PC-3 (cell line): Measurements from ENCODE around the gene COPS3. TPM values are rescaled to one million over a fixed set of nuclear protein-coding genes. Genes with fewer than 3 reads are reported as not detected.

ENCODE experiments used
- ATAC-seq: fragments of 200-7000 bp; cut with Tn5 transposase; 2 replicates; pipeline ENCODE4 v1.9.1; 2020; ENCODE audit warnings: mild to moderate bottlenecking, moderate library complexity
- BruUV-seq: library from RNA; stranded (reverse); fragments of 400-500 nt; replicated peaks from 2 replicates; lab custom pipeline; 2021; lab: Mats Ljungman, UMichigan
- CTCF ChIA-PET: fragments of 300-600 bp; sonication (Branson Sonifier 250); formaldehyde crosslinking; loops from one replicate; lab custom pipeline; 2022; ENCODE audit warnings: antibody characterized with exemption; lab: Charles Lee
- POLR2A ChIA-PET: fragments of 300-600 bp; sonication (Branson Sonifier 250); formaldehyde crosslinking; loops from one replicate; lab custom pipeline; 2022; ENCODE audit warnings: antibody characterized with exemption; ENCODE audit not compliant: unreplicated experiment; lab: Charles Lee
- DNase-seq: peaks from one replicate; pipeline ENCODE4 v3.0.0-alpha.2; 2015
- H2AFZ ChIP-seq: fragments of 300-600 bp; sonication (generic); 2 replicates; pipeline ENCODE4 v1.6.0; 2016; ENCODE audit warnings: antibody characterized with exemption, low read length
- H3F3A ChIP-seq: fragments of 300-600 bp; sonication (generic); one replicate; pipeline ENCODE4 v1.6.0; 2017; ENCODE audit warnings: antibody characterized with exemption, low read length, control low read depth, mild to moderate bottlenecking; ENCODE audit not compliant: unreplicated experiment
- H3K27ac ChIP-seq: fragments of 300-600 bp; sonication (generic); 2 replicates; pipeline ENCODE4 v1.5.1; 2016; ENCODE audit warnings: mild to moderate bottlenecking, low read length
- H3K27me3 ChIP-seq: fragments of 300-600 bp; sonication (generic); 2 replicates; pipeline ENCODE4 v1.6.1; 2016; ENCODE audit warnings: low read length, mixed read lengths
- H3K36me3 ChIP-seq: fragments of 300-600 bp; sonication (generic); 2 replicates; pipeline ENCODE4 v1.6.1; 2016; ENCODE audit warnings: low read depth, mixed run types, low read length, mixed read lengths
- H3K4me1 ChIP-seq: fragments of 300-600 bp; sonication (generic); 2 replicates; pipeline ENCODE4 v1.5.1; 2016; ENCODE audit warnings: low read length; ENCODE audit not compliant: insufficient read depth
- H3K4me2 ChIP-seq: fragments of 300-600 bp; sonication (generic); 2 replicates; pipeline ENCODE4 v1.6.0; 2016; ENCODE audit warnings: low read length
- H3K4me3 ChIP-seq: fragments of 300-600 bp; sonication (generic); 2 replicates; pipeline ENCODE4 v1.5.1; 2016; ENCODE audit warnings: mild to moderate bottlenecking, low read length, mixed read lengths
- H3K79me2 ChIP-seq: fragments of 300-600 bp; sonication (generic); 2 replicates; pipeline ENCODE4 v1.6.1; 2017; ENCODE audit warnings: low read length, mixed read lengths
- H3K9ac ChIP-seq: fragments of 300-600 bp; sonication (generic); 2 replicates; pipeline ENCODE4 v1.6.0; 2016; ENCODE audit warnings: mild to moderate bottlenecking, low read length
- H3K9me2 ChIP-seq: fragments of 300-600 bp; sonication (generic); replicated peaks from 2 replicates; pipeline ENCODE4 v1.6.1; 2016; ENCODE audit warnings: mixed run types, low read length, mixed read lengths
- H3K9me3 ChIP-seq: fragments of 300-600 bp; sonication (generic); 2 replicates; pipeline ENCODE4 v1.6.1; 2016; ENCODE audit warnings: low read length, mixed read lengths
- H4K20me1 ChIP-seq: fragments of 300-600 bp; sonication (generic); 2 replicates; pipeline ENCODE4 v1.6.1; 2016; ENCODE audit warnings: low read length, mixed read lengths
- CTCF ChIP-seq: fragments of 300-600 bp; sonication (generic); conservative IDR thresholded peaks from 2 replicates; pipeline ENCODE4 v1.5.1; 2017; ENCODE audit warnings: antibody characterized with exemption, low read depth, mild to moderate bottlenecking, low read length
- EZH2 ChIP-seq: fragments of 300-600 bp; sonication (generic); IDR thresholded peaks from one replicate; pipeline ENCODE4 v1.6.1; 2017; ENCODE audit warnings: antibody characterized with exemption, mild to moderate bottlenecking, low read length; ENCODE audit not compliant: unreplicated experiment
- EZH2phosphoT487 ChIP-seq: fragments of 300-600 bp; sonication (generic); IDR thresholded peaks from 2 replicates; pipeline ENCODE4 v1.6.1; 2018; ENCODE audit warnings: mild to moderate bottlenecking, antibody characterized with exemption, low read length, borderline replicate concordance
- intact Hi-C: fragments of 100-400 bp; cut with micrococcal nuclease; formaldehyde crosslinking; loops from 2 replicates; pipeline ENCODE4 v1.9.0; 2023
- total RNA-seq: library from RNA; depleted of rRNA; stranded (reverse); fragments of >200 nt; gene quantifications from 2 replicates; pipeline ENCODE4 v1.2.3, GENCODE V29; 2014

Gene COPS3
- total RNA-seq, 1 experiment from 2014 or later, result 205 TPM

GRCh38 chr17:17206913-17207335, 74.1 kb downstream of the COPS3 start:
- DNase-seq (no peak), ATAC-seq (no peak)
- Histone ChIP-seq H4K20me1 (no peaks in the 10 kb centered on the region), H3K9me2 (no peaks in the 10 kb centered on the region), H3F3A (peaks cover 17% of the 10 kb centered on the region), H3K4me3 (no peak overlapping the region), H3K9ac (no peak overlapping the region), H3K36me3 (peaks cover 4% of the 10 kb centered on the region; the same call in 1 of the 2 replicates), H3K9me3 (no peaks in the 10 kb centered on the region), H3K79me2 (peaks cover 36% of the 10 kb centered on the region), H3K4me2 (no peak overlapping the region), H3K4me1 (peaks cover 25% of the 10 kb centered on the region), H3K27me3 (no peaks in the 10 kb centered on the region), H3K27ac (no peak overlapping the region), H2AFZ (peak overlapping the region; percentile 43; the same call in 1 of the 2 replicates)
- TF ChIP-seq EZH2phosphoT487, result no peak
- no peak for TF ChIP-seq CTCF
- no peak for TF ChIP-seq EZH2
- POLR2A ChIA-PET, result no interaction called here
- CTCF ChIA-PET, result no interaction called here
- no TSS peak for BruUV-seq
- intact Hi-C loops, result no loop called here

GRCh38 chr17:17206124-17206912, 74.7 kb downstream of the COPS3 start, which contains the start of gene PLD6:
Gene PLD6, minus strand, starts transcription at chr17:17206333. Its CDS starts 47 bp downstream, at chr17:17206286.
- intact Hi-C loops, result no loop called here
- peak within 1 kb of the TSS; percentile 84 for H2AFZ ChIP-seq

More at GRCh38 chr17:17206124-17206912, 74.7 kb downstream of the COPS3 start, which contains the start of gene PLD6:
- BruUV-seq, result no TSS peak
- peaks cover 17% of the 10 kb centered on the region for H3F3A ChIP-seq
- peak within 1 kb of the TSS; percentile 66 for H3K9ac ChIP-seq
- H3K9me2 ChIP-seq, result no peaks in the 10 kb centered on the region
- no peak for TF ChIP-seq CTCF
- peak; percentile 97 for TF ChIP-seq EZH2phosphoT487
- H3K79me2 ChIP-seq, result peaks cover 36% of the 10 kb centered on the region
- H3K4me2 ChIP-seq, result peak within 1 kb of the TSS; percentile 99
- H3K4me3 ChIP-seq, result peak within 1 kb of the TSS; percentile 72
- DNase-seq (peak; percentile 74), ATAC-seq (peak; percentile 53)
- POLR2A ChIA-PET, result no interaction called here
- CTCF ChIA-PET, result no interaction called here
- peak within 1 kb of the TSS; percentile 4; the same call in 1 of the 2 replicates for H3K27ac ChIP-seq
- no peaks in the 10 kb centered on the region for H3K27me3 ChIP-seq
- H3K36me3 ChIP-seq, result peaks cover 4% of the 10 kb centered on the region; the same call in 1 of the 2 replicates
- H3K9me3 ChIP-seq, result no peaks in the 10 kb centered on the region
- H3K4me1 ChIP-seq, result peaks cover 25% of the 10 kb centered on the region
- H4K20me1 ChIP-seq, result no peaks in the 10 kb centered on the region
